ENCODE measurements around the gene VPS37D. TPM values are rescaled to one million over a fixed set of nuclear protein-coding genes. Genes with fewer than 3 reads are reported as not detected.
"Not testable (repeated sequence)": the region's sequence is repeated elsewhere in the genome, so short reads cannot be mapped to it uniquely, and the experiment has no call there.

Gene VPS37D
- total RNA-seq, 1 experiment from 2014 or later, result 12.9 TPM

GRCh38 chr7:73642834-73643233 lies 24.8 kb upstream of the VPS37D start:
- DNase-seq (ENCODE audit: low read depth), result no peak
- in situ Hi-C loops (cut with HindIII; ENCODE audit: low pct_unique_long_range_greater_than_20kb, low sequenced_read_pairs), result no loop called here

GRCh38 chr7:73644688-73645286 lies 22.8 kb upstream of the VPS37D start:
- in situ Hi-C loops (cut with HindIII; ENCODE audit: low pct_unique_long_range_greater_than_20kb, low sequenced_read_pairs), result no loop called here
- DNase-seq (ENCODE audit: low read depth), result no peak

- in situ Hi-C loops (cut with HindIII; ENCODE audit: low pct_unique_long_range_greater_than_20kb, low sequenced_read_pairs), result no loop called here
These were observed 21.9 kb upstream of the VPS37D start for GRCh38 chr7:73645643-73646174.

GRCh38 chr7:73646785-73647724 lies 20.6 kb upstream of the VPS37D start:
- in situ Hi-C loops (cut with HindIII; ENCODE audit: low pct_unique_long_range_greater_than_20kb, low sequenced_read_pairs), result no loop called here
- no peak for DNase-seq (ENCODE audit: low read depth)

More at GRCh38 chr7:73645643-73646174, 21.9 kb upstream of the VPS37D start:
- no peak for DNase-seq (ENCODE audit: low read depth)

- DNase-seq (ENCODE audit: low read depth), result no peak
- in situ Hi-C loops (cut with HindIII; ENCODE audit: low pct_unique_long_range_greater_than_20kb, low sequenced_read_pairs), result no loop called here
These were observed 19.7 kb upstream of the VPS37D start for GRCh38 chr7:73647725-73648592.

- no peak for DNase-seq (ENCODE audit: low read depth)
- in situ Hi-C loops (cut with HindIII; ENCODE audit: low pct_unique_long_range_greater_than_20kb, low sequenced_read_pairs), result no loop called here
These were observed 18.9 kb upstream of the VPS37D start for GRCh38 chr7:73648593-73649332.

- in situ Hi-C loops (cut with HindIII; ENCODE audit: low pct_unique_long_range_greater_than_20kb, low sequenced_read_pairs), result no loop called here
- DNase-seq (ENCODE audit: low read depth), result no peak
These were observed 18.1 kb upstream of the VPS37D start for GRCh38 chr7:73649576-73649975.

- in situ Hi-C loops (cut with HindIII; ENCODE audit: low pct_unique_long_range_greater_than_20kb, low sequenced_read_pairs), result no loop called here
- DNase-seq (ENCODE audit: low read depth), result no peak
These were observed 17.1 kb upstream of the VPS37D start for GRCh38 chr7:73650524-73650923.

- DNase-seq (ENCODE audit: low read depth), result no peak
These were observed 15.1 kb upstream of the VPS37D start for GRCh38 chr7:73652541-73652949.

GRCh38 chr7:73655309-73655708 lies 12.3 kb upstream of the VPS37D start:
- in situ Hi-C loops (cut with HindIII; ENCODE audit: low pct_unique_long_range_greater_than_20kb, low sequenced_read_pairs); DNase-seq (ENCODE audit: low read depth): not testable (repeated sequence)

More at GRCh38 chr7:73652541-73652949, 15.1 kb upstream of the VPS37D start:
- in situ Hi-C loops (cut with HindIII; ENCODE audit: low pct_unique_long_range_greater_than_20kb, low sequenced_read_pairs), result no loop called here

GRCh38 chr7:73659983-73660382 lies 7.6 kb upstream of the VPS37D start:
- in situ Hi-C loops (cut with HindIII; ENCODE audit: low pct_unique_long_range_greater_than_20kb, low sequenced_read_pairs), result no loop called here
- no peak for DNase-seq (ENCODE audit: low read depth)

GRCh38 chr7:73660594-73660993 lies 7.0 kb upstream of the VPS37D start:
- DNase-seq (ENCODE audit: low read depth); in situ Hi-C loops (cut with HindIII; ENCODE audit: low pct_unique_long_range_greater_than_20kb, low sequenced_read_pairs): not testable (repeated sequence)

- DNase-seq (ENCODE audit: low read depth), result no peak
- in situ Hi-C loops (cut with HindIII; ENCODE audit: low pct_unique_long_range_greater_than_20kb, low sequenced_read_pairs), result no loop called here
These were observed 4.6 kb upstream of the VPS37D start for GRCh38 chr7:73663033-73663432.

GRCh38 chr7:73668103-73668885 lies 663 bp downstream of the VPS37D start:
- in situ Hi-C loops (cut with HindIII; ENCODE audit: low pct_unique_long_range_greater_than_20kb, low sequenced_read_pairs), result no loop called here
- DNase-seq (ENCODE audit: low read depth), result no peak

GRCh38 chr7:73668886-73669230 lies 1.2 kb downstream of the VPS37D start:
- no peak for DNase-seq (ENCODE audit: low read depth)
- in situ Hi-C loops (cut with HindIII; ENCODE audit: low pct_unique_long_range_greater_than_20kb, low sequenced_read_pairs), result no loop called here

GRCh38 chr7:73669288-73669701 lies 1.7 kb downstream of the VPS37D start:
- in situ Hi-C loops (cut with HindIII; ENCODE audit: low pct_unique_long_range_greater_than_20kb, low sequenced_read_pairs), result no loop called here
- DNase-seq (ENCODE audit: low read depth), result no peak

GRCh38 chr7:73669858-73670385 lies 2.3 kb downstream of the VPS37D start:
- no peak for DNase-seq (ENCODE audit: low read depth)
- in situ Hi-C loops (cut with HindIII; ENCODE audit: low pct_unique_long_range_greater_than_20kb, low sequenced_read_pairs), result no loop called here

All from Caki2 (cell line).